HEK293T (cell line): ENCODE data around the gene LTBP1.

Experiments
- BHLHE40 ChIP-seq: fragments of 450-650 bp; IDR thresholded peaks from 2 replicates; pipeline ENCODE4 v1.6.1; 2016; ENCODE audit warnings: mild to moderate bottlenecking, moderate library complexity, borderline replicate concordance
- CTBP1 ChIP-seq: fragments of 450-650 bp; IDR thresholded peaks from 2 replicates; pipeline ENCODE4 v1.6.1; 2016; ENCODE audit warnings: borderline replicate concordance
- ELF4 ChIP-seq: fragments of 450-650 bp; IDR thresholded peaks from 2 replicates; pipeline ENCODE4 v1.6.1; 2017; ENCODE audit warnings: antibody characterized with exemption
- FOXA1 ChIP-seq: fragments of 450-650 bp; IDR thresholded peaks from 2 replicates; pipeline ENCODE4 v1.6.1; 2016; ENCODE audit warnings: mild to moderate bottlenecking
- FOXM1 ChIP-seq: fragments of 450-650 bp; IDR thresholded peaks from 2 replicates; pipeline ENCODE4 v1.6.1; 2017; ENCODE audit warnings: mild to moderate bottlenecking, borderline replicate concordance
- L3MBTL2 ChIP-seq: fragments of 450-650 bp; conservative IDR thresholded peaks from 2 replicates; pipeline ENCODE4 v1.6.1; 2016; ENCODE audit warnings: mild to moderate bottlenecking
- LEF1 ChIP-seq: fragments of 450-650 bp; IDR thresholded peaks from 2 replicates; pipeline ENCODE4 v1.6.1; 2017; ENCODE audit warnings: mild to moderate bottlenecking, borderline replicate concordance
- NFRKB ChIP-seq: fragments of 450-650 bp; IDR thresholded peaks from 2 replicates; pipeline ENCODE4 v1.6.1; 2016; ENCODE audit warnings: mild to moderate bottlenecking, moderate library complexity
- SP1 ChIP-seq: fragments of 450-650 bp; IDR thresholded peaks from 2 replicates; pipeline ENCODE4 v1.6.1; 2017
- SUZ12 ChIP-seq: fragments of 450-650 bp; IDR thresholded peaks from 2 replicates; pipeline ENCODE4 v1.6.1; 2016; ENCODE audit warnings: mild to moderate bottlenecking
- TF ChIP-seq, protein P1 (sequence below): fragments of 450-650 bp; IDR thresholded peaks from 2 replicates; pipeline ENCODE4 v1.6.1; 2016

DNA sequence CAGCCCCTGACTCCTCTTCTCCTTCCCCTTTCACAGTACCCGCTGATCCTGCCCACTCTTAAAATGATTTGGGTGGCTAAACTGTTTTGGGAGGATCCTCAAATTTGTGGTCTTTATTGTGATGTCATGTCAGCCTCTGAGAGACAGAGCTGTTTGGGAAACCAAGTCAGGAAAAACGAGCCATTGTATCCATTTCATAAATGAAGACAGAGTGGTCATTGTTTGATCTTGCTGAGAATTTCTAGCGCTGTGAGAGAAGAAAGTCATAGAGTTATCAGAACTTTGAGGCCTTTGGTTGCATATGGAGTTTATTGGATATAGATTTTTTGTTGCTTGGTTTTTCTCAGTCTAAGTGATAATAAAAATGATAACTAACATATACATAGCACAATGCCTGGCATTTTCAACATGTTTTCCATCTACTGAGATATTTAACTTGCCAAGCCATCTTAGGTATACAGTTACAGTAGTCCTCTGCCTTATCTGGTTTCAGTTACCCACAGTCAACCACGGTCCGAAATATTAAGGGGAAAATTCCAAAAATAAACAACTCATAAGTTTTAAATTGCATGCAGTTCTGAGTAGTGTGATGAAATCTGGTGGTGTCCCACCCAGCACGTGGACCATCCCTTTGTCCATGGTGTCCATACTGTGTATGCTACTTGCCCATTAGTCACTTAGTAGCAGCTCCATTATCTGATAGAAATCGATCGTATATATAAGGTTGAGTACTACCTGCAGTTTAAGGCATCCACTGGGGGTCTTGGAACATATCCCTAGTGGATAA lies 424.7 kb downstream of the LTBP1 start:
- TF ChIP-seq, protein P1, sequence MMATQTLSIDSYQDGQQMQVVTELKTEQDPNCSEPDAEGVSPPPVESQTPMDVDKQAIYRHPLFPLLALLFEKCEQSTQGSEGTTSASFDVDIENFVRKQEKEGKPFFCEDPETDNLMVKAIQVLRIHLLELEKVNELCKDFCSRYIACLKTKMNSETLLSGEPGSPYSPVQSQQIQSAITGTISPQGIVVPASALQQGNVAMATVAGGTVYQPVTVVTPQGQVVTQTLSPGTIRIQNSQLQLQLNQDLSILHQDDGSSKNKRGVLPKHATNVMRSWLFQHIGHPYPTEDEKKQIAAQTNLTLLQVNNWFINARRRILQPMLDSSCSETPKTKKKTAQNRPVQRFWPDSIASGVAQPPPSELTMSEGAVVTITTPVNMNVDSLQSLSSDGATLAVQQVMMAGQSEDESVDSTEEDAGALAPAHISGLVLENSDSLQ, result no peak
- TF ChIP-seq SP1 (no peak), FOXM1 (no peak), L3MBTL2 (no peak), CTBP1 (no peak), ELF4 (no peak), BHLHE40 (no peak), SUZ12 (no peak), FOXA1 (no peak), NFRKB (no peak), LEF1 (no peak)
